GM19468 (cell line): ENCODE results near the gene TCF12.

Experiments
- ATAC-seq: cut with Tn5 transposase; IDR thresholded peaks from one replicate; pipeline ENCODE4 v1.9.1; 2021; ENCODE audit warnings: mild to moderate bottlenecking, moderate library complexity, moderate number of reproducible peaks; ENCODE audit not compliant: unreplicated experiment; ENCODE audit errors: extremely low read depth

TCF12 gene

GRCh38 chr15:56918046-56918938 lies at the start of gene TCF12:
Gene TCF12, plus strand, starts transcription at chr15:56918644. Its CDS starts 1,270 bp downstream, at chr15:56919914.
- ATAC-seq: peak; percentile 62

GRCh38 chr15:56869573-56869972 lies 48.9 kb upstream of the TCF12 start:
- no peak for ATAC-seq

GRCh38 chr15:56871185-56871584 lies 47.3 kb upstream of the TCF12 start:
- no peak for ATAC-seq

GRCh38 chr15:56871867-56872266 lies 46.6 kb upstream of the TCF12 start:
- no peak for ATAC-seq

- no peak for ATAC-seq
Measured at GRCh38 chr15:56877255-56877970, 41.0 kb upstream of the TCF12 start.

- no peak for ATAC-seq
Measured at GRCh38 chr15:56879502-56879901, 38.9 kb upstream of the TCF12 start.

- no peak for ATAC-seq
Measured at GRCh38 chr15:56883088-56883487, 35.4 kb upstream of the TCF12 start.

GRCh38 chr15:56886363-56886931 lies 32.0 kb upstream of the TCF12 start:
- no peak for ATAC-seq

- ATAC-seq: peak; percentile 85
Measured at GRCh38 chr15:56886932-56887781, 31.3 kb upstream of the TCF12 start.

- no peak for ATAC-seq
Measured at GRCh38 chr15:56887782-56888438, 30.5 kb upstream of the TCF12 start.

GRCh38 chr15:56890038-56890437 lies 28.4 kb upstream of the TCF12 start:
- no peak for ATAC-seq

- ATAC-seq: no peak
Measured at GRCh38 chr15:56891852-56892440, 26.5 kb upstream of the TCF12 start.

- ATAC-seq: no peak
Measured at GRCh38 chr15:56892659-56893363, 25.6 kb upstream of the TCF12 start.

- no peak for ATAC-seq
Measured at GRCh38 chr15:56893364-56893678, 25.1 kb upstream of the TCF12 start.

GRCh38 chr15:56894601-56895000 lies 23.8 kb upstream of the TCF12 start:
- no peak for ATAC-seq

GRCh38 chr15:56901931-56902330 lies 16.5 kb upstream of the TCF12 start:
- no peak for ATAC-seq

GRCh38 chr15:56906766-56907165 lies 11.7 kb upstream of the TCF12 start:
- ATAC-seq: no peak

GRCh38 chr15:56910801-56911200 lies 7.6 kb upstream of the TCF12 start:
- ATAC-seq: no peak

- ATAC-seq: no peak
Measured at GRCh38 chr15:56913241-56913640, 5.2 kb upstream of the TCF12 start.
